Erythroblast (primary cell): ENCODE measurements around the gene RBBP8.

Experiments
- DNase-seq, 2 experiments: peaks; one replicate each; lab custom pipeline; 2025; lab: John Stamatoyannopoulos, UW
- GATA1 ChIP-seq: IDR thresholded peaks from 2 replicates; pipeline ENCODE4 v1.6.1; 2011; ENCODE audit warnings: low read depth, mild to moderate bottlenecking, control low read depth, low read length, moderate library complexity
- POLR2A ChIP-seq: IDR thresholded peaks from 2 replicates; pipeline ENCODE4 v1.6.1; 2011; ENCODE audit warnings: mild to moderate bottlenecking, low read length

The RBBP8 gene

GRCh38 chr18:22961156-22961555 is 28.0 kb downstream of the RBBP8 start:
- no peak for TF ChIP-seq GATA1
- TF ChIP-seq POLR2A: no peak
- peak; percentile 29 to 69 for DNase-seq

- DNase-seq: no peak
- TF ChIP-seq GATA1 (no peak), POLR2A (no peak)
Observed at GRCh38 chr18:22962004-22962403, 28.9 kb downstream of the RBBP8 start.

GRCh38 chr18:22964116-22964515 is 31.0 kb downstream of the RBBP8 start:
- DNase-seq: no peak
- no peak for TF ChIP-seq POLR2A
- TF ChIP-seq GATA1: no peak

GRCh38 chr18:22964722-22965121 is 31.6 kb downstream of the RBBP8 start:
- DNase-seq: no peak
- TF ChIP-seq POLR2A (no peak), GATA1 (no peak)

- TF ChIP-seq GATA1 (no peak), POLR2A (no peak)
Observed at GRCh38 chr18:22971038-22971437, 37.9 kb downstream of the RBBP8 start.

GRCh38 chr18:22974001-22974400 is 40.9 kb downstream of the RBBP8 start:
- DNase-seq: no peak

More at GRCh38 chr18:22971038-22971437, 37.9 kb downstream of the RBBP8 start:
- DNase-seq: peak; percentile 29 to 73

GRCh38 chr18:22974707-22975106 is 41.6 kb downstream of the RBBP8 start:
- DNase-seq: no peak

More at GRCh38 chr18:22974001-22974400, 40.9 kb downstream of the RBBP8 start:
- TF ChIP-seq GATA1: no peak
- TF ChIP-seq POLR2A: no peak

GRCh38 chr18:22975508-22975907 is 42.4 kb downstream of the RBBP8 start:
- no peak for TF ChIP-seq GATA1
- TF ChIP-seq POLR2A: no peak
- DNase-seq: no peak

More at GRCh38 chr18:22974707-22975106, 41.6 kb downstream of the RBBP8 start:
- no peak for TF ChIP-seq GATA1
- TF ChIP-seq POLR2A: no peak

- TF ChIP-seq POLR2A: no peak
- no peak for TF ChIP-seq GATA1
- DNase-seq: peak in 1 of 2 experiments; percentile 13
Observed at GRCh38 chr18:22977847-22978701, 44.9 kb downstream of the RBBP8 start.

- no peak for TF ChIP-seq GATA1
- TF ChIP-seq POLR2A: no peak
- DNase-seq: no peak
Observed at GRCh38 chr18:22980394-22980793, 47.3 kb downstream of the RBBP8 start.

GRCh38 chr18:22981274-22982133 is 48.4 kb downstream of the RBBP8 start:
- TF ChIP-seq POLR2A: no peak
- no peak for TF ChIP-seq GATA1
- DNase-seq: no peak

GRCh38 chr18:22983175-22983574 is 50.0 kb downstream of the RBBP8 start:
- DNase-seq: peak; percentile 55 to 63
- TF ChIP-seq POLR2A (no peak), GATA1 (no peak)

GRCh38 chr18:22985250-22985649 is 52.1 kb downstream of the RBBP8 start:
- TF ChIP-seq POLR2A (no peak), GATA1 (no peak)
- no peak for DNase-seq
